HG03521 (cell line): ENCODE results near the gene SUGP2.
"Not testable (repeated sequence)": the region's sequence is repeated elsewhere in the genome, so short reads cannot be mapped to it uniquely, and the experiment has no call there.

Experiments used
- ATAC-seq: cut with Tn5 transposase; IDR thresholded peaks from one replicate; pipeline ENCODE4 v1.9.1; 2021; ENCODE audit warnings: mild to moderate bottlenecking, moderate library complexity; ENCODE audit not compliant: unreplicated experiment

SUGP2 gene

GRCh38 chr19:18960370-18960769 is 72.9 kb downstream of the SUGP2 start:
- no peak for ATAC-seq

- no peak for ATAC-seq
Observed at GRCh38 chr19:18955042-18955441, 78.3 kb downstream of the SUGP2 start.

GRCh38 chr19:18954094-18954493 is 79.2 kb downstream of the SUGP2 start:
- no peak for ATAC-seq

- ATAC-seq, result not testable (repeated sequence)
Observed at GRCh38 chr19:18952364-18953003, 80.8 kb downstream of the SUGP2 start.

GRCh38 chr19:18951721-18952281 is 81.5 kb downstream of the SUGP2 start:
- ATAC-seq, result no peak

- no peak for ATAC-seq
Observed at GRCh38 chr19:18949858-18950257, 83.5 kb downstream of the SUGP2 start.

- no peak for ATAC-seq
Observed at GRCh38 chr19:18948976-18949356, 84.4 kb downstream of the SUGP2 start.

GRCh38 chr19:18948075-18948975 is 85.0 kb downstream of the SUGP2 start:
- ATAC-seq, result no peak

GRCh38 chr19:18946918-18947317 is 86.4 kb downstream of the SUGP2 start:
- no peak for ATAC-seq

GRCh38 chr19:18946335-18946734 is 87.0 kb downstream of the SUGP2 start:
- ATAC-seq, result no peak

- ATAC-seq, result no peak
Observed at GRCh38 chr19:18945297-18945696, 88.0 kb downstream of the SUGP2 start.

GRCh38 chr19:18943465-18943864 is 89.9 kb downstream of the SUGP2 start:
- ATAC-seq, result no peak

GRCh38 chr19:18942692-18943091 is 90.6 kb downstream of the SUGP2 start:
- ATAC-seq, result no peak

GRCh38 chr19:18941628-18942354 is 91.5 kb downstream of the SUGP2 start:
- no peak for ATAC-seq
